Measurements from ENCODE around the gene FAM222A.

DNA sequence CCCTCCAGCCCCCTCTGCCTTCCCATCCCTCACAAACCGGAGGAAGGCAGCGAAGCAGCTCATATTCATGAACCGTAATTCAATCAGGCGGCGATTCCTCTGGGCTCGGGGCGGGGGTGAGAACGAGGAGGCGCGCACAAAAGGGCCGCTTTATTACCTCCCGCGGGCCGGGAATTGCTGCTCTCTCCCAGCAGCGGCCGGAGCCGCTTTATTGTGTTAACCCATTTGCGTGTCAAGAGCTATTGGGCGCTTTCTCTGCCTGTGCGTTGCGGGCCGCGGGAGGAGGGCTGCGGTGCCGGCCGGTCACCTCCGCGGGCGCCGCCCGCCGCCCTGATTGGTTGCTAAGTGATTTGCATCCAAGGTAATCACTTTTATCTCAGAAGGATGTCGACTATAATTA is 4.8 kb downstream of the FAM222A start:
- TF ChIP-seq, protein P1, sequence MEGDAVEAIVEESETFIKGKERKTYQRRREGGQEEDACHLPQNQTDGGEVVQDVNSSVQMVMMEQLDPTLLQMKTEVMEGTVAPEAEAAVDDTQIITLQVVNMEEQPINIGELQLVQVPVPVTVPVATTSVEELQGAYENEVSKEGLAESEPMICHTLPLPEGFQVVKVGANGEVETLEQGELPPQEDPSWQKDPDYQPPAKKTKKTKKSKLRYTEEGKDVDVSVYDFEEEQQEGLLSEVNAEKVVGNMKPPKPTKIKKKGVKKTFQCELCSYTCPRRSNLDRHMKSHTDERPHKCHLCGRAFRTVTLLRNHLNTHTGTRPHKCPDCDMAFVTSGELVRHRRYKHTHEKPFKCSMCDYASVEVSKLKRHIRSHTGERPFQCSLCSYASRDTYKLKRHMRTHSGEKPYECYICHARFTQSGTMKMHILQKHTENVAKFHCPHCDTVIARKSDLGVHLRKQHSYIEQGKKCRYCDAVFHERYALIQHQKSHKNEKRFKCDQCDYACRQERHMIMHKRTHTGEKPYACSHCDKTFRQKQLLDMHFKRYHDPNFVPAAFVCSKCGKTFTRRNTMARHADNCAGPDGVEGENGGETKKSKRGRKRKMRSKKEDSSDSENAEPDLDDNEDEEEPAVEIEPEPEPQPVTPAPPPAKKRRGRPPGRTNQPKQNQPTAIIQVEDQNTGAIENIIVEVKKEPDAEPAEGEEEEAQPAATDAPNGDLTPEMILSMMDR (conservative IDR thresholded peaks at IDR 0.05 in 1 of 2, IDR thresholded peaks at IDR 0.05 in 1 of 2; ENCODE audit: extremely low read depth in 1 of 2, insufficient read depth in 1 of 2, low read depth in 1 of 2, low read length in 2 of 2): no peak
- no peak for TF ChIP-seq EZH2 (IDR thresholded peaks at IDR 0.05; ENCODE audit: borderline replicate concordance, low read length)

Data from mammary epithelial cell (primary cell).